Mesothelial cell of epicardium (in vitro differentiated cells): ENCODE results near the gene PRKAR1B. TPM values are rescaled to one million over a fixed set of nuclear protein-coding genes. Genes with fewer than 3 reads are reported as not detected.
A peak's percentile ranks its signal among the peaks of the same experiment; 100 is the strongest.

Source experiments
- DNase-seq, 2 experiments: peaks; one replicate each; pipeline ENCODE4 v3.0.0; 2021; ENCODE audit warnings: low spot score in 2 of 2; ENCODE audit not compliant: unreplicated experiment in 2 of 2
- H3K27ac Mint-ChIP-seq: 2 replicates; pipeline ENCODE4 v1.8.0; 2021; ENCODE audit warnings: mixed read lengths
- H3K27me3 Mint-ChIP-seq: 2 replicates; pipeline ENCODE4 v1.8.0; 2021; ENCODE audit warnings: low read depth, mixed read lengths
- H3K36me3 Mint-ChIP-seq: 2 replicates; pipeline ENCODE4 v1.8.0; 2021; ENCODE audit warnings: mixed read lengths
- H3K4me1 Mint-ChIP-seq: 2 replicates; pipeline ENCODE4 v1.8.0; 2021; ENCODE audit warnings: mixed read lengths
- H3K4me3 Mint-ChIP-seq: 2 replicates; pipeline ENCODE4 v1.8.0; 2021; ENCODE audit warnings: mild to moderate bottlenecking, moderate library complexity, mixed read lengths
- H3K9me3 Mint-ChIP-seq: 2 replicates; pipeline ENCODE4 v1.8.0; 2021; ENCODE audit warnings: mixed read lengths
- CTCF ChIP-seq: fragments of 200-600 bp; sonication (generic); IDR thresholded peaks from one replicate; pipeline ENCODE4 v1.5.0; 2021; ENCODE audit warnings: antibody characterized with exemption; ENCODE audit not compliant: unreplicated experiment
- total RNA-seq: library from RNA; stranded (reverse); gene quantifications from 3 replicates; pipeline ENCODE4 v1.2.1, GENCODE V29; 2021

PRKAR1B gene
- total RNA-seq, 1 donor from 2014 or later: 50.6 TPM

DNA sequence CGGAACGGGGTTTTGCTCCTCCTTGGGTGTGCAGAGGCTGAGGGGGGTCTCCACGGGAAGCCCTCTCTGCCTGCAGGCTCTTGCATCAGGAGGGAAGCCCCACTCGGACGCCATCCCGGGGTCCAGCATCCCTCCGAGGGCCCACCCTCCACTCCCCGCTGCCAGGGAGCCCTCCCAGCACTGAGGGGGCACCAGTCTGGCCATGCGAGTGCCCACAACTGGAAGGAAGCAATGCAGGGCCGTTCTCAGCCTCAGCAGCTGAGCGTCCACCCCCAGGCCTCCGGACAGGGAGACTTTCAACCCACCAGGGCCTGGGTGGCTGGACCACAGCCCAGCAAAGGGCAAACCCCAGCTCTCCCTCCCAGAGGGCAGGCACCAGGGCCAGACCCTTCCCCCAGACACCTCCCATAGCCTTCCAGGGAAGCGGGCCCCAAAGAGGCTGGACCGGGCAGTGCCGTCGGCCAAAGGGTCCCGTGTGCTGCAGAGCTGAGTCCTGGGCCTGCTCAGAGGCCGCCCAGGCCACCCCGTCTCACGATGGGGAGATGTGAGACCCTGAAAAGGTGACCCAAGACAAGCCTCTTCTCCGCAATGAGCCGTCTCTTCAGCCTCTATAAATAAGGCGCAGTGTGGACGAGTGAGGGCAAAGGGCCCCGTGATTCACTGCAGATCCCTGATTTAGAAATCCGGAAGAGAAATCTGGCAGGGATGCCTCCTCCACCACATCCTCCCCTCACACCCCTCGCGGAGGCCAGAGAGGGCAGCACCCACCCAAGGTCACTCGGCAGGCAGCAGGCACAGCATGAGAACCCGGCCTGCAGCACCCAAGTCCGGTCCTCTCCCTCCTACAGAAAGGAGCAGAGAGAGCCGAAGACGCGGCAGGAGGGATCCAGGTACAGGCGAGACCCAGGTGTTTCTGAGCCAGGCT is 82.4 kb downstream of the PRKAR1B start:
- TF ChIP-seq CTCF: no peak
- no peak overlapping the region for H3K27ac Mint-ChIP-seq
- no peaks in the 10 kb centered on the region for H3K27me3 Mint-ChIP-seq
- no peaks in the 10 kb centered on the region for H3K4me1 Mint-ChIP-seq
- H3K36me3 Mint-ChIP-seq: peaks cover 19% of the 10 kb centered on the region
- no peak for DNase-seq
- no peak overlapping the region for H3K4me3 Mint-ChIP-seq
- no peaks in the 10 kb centered on the region for H3K9me3 Mint-ChIP-seq

- Mint-ChIP-seq H3K27me3 (no peaks in the 10 kb centered on the region), H3K36me3 (peaks cover 19% of the 10 kb centered on the region), H3K27ac (no peak overlapping the region), H3K9me3 (no peaks in the 10 kb centered on the region), H3K4me3 (no peak overlapping the region), H3K4me1 (peaks cover 5% of the 10 kb centered on the region)
- DNase-seq: no peak
- no peak for TF ChIP-seq CTCF
These were observed 85.1 kb downstream of the PRKAR1B start for GRCh38 chr7:641966-642365.

GRCh38 chr7:641269-641671 is 85.8 kb downstream of the PRKAR1B start:
- Mint-ChIP-seq H3K27me3 (no peaks in the 10 kb centered on the region), H3K4me3 (no peak overlapping the region), H3K36me3 (peaks cover 19% of the 10 kb centered on the region), H3K27ac (no peak overlapping the region), H3K9me3 (no peaks in the 10 kb centered on the region), H3K4me1 (peaks cover 5% of the 10 kb centered on the region)
- no peak for DNase-seq
- no peak for TF ChIP-seq CTCF

DNA sequence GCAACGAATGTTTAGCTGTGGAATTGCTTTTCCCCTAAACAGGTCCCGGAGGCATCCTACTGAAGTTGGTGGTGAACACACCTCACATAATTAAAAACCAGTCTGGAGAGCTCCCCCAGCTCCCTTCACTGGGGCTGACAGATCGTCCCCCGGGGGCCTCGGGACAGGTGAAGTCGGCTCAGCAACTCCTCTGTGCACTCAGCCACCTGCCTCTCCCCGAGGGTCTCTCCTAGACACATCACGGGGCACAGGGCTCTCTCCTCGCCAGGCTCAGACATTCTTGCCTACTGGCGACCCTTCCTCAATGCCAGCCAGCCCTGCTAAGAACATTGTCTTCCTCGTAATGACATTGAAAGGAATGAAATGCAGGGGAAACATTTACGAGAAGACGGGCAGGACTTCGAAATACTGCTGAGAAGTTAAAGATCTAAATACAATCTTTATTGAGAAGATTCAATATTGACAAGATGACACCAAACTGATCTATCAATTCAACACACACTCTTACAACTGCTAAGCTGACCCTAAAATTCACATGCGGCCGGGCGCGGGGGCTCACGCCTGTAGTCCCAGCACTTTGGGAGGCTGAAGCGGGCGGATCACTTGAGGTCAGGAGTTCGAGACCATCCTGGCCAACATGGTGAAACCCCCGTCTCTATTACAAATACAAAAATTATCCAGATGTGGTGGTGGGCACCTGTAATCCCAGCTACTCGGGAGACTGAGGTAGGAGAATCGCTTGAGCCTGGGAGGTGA is 88.6 kb downstream of the PRKAR1B start:
- no peaks in the 10 kb centered on the region for H3K9me3 Mint-ChIP-seq
- peaks cover 15% of the 10 kb centered on the region for H3K36me3 Mint-ChIP-seq
- no peak overlapping the region for H3K4me3 Mint-ChIP-seq
- peaks cover 5% of the 10 kb centered on the region for H3K4me1 Mint-ChIP-seq
- no peak for TF ChIP-seq CTCF
- no peaks in the 10 kb centered on the region for H3K27me3 Mint-ChIP-seq
- no peak for DNase-seq
- peak overlapping the region; percentile 66 for H3K27ac Mint-ChIP-seq

GRCh38 chr7:637826-638225 is 89.3 kb downstream of the PRKAR1B start:
- Mint-ChIP-seq H3K4me3 (no peak overlapping the region), H3K27me3 (no peaks in the 10 kb centered on the region), H3K27ac (no peak overlapping the region), H3K4me1 (peaks cover 5% of the 10 kb centered on the region), H3K9me3 (no peaks in the 10 kb centered on the region), H3K36me3 (peaks cover 10% of the 10 kb centered on the region)
- DNase-seq: no peak
- no peak for TF ChIP-seq CTCF
